IPS-18c (cell line): ENCODE results near the gene LHX2.

Experiments used
- H3K4me3 ChIP-seq: 2 replicates; pipeline ENCODE4 v1.7.0; 2013; ENCODE audit warnings: low read depth, mild to moderate bottlenecking, low read length, moderate library complexity; ENCODE audit not compliant: insufficient read depth
- H3K9me3 ChIP-seq: one replicate; pipeline ENCODE4 v1.6.1; 2013; ENCODE audit warnings: mild to moderate bottlenecking, low read length, moderate library complexity; ENCODE audit not compliant: control insufficient read depth, insufficient read depth

LHX2 gene

DNA sequence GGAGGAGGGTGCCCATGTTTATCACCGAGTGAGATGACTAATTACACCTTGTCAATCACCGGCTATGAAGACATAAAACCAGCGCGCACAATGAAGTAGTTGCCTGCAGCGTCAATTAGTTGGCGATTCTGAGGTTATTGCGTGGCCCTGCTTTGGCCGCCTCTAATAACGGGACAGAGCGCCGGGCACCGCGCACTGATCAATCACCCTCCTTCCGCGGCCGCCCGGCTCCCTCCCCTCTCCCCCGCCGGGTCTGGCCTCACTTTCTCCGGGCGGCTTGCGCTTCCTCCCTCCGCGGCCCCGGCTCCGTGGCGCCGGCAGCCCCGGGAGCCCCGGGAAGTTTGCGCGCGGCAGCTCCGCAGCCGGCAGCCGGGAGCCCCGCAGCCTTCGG, 3.3 kb upstream of the LHX2 start:
- peak overlapping the region; percentile 44 for H3K4me3 ChIP-seq
- H3K9me3 ChIP-seq: peaks cover 4% of the 10 kb centered on the region

DNA sequence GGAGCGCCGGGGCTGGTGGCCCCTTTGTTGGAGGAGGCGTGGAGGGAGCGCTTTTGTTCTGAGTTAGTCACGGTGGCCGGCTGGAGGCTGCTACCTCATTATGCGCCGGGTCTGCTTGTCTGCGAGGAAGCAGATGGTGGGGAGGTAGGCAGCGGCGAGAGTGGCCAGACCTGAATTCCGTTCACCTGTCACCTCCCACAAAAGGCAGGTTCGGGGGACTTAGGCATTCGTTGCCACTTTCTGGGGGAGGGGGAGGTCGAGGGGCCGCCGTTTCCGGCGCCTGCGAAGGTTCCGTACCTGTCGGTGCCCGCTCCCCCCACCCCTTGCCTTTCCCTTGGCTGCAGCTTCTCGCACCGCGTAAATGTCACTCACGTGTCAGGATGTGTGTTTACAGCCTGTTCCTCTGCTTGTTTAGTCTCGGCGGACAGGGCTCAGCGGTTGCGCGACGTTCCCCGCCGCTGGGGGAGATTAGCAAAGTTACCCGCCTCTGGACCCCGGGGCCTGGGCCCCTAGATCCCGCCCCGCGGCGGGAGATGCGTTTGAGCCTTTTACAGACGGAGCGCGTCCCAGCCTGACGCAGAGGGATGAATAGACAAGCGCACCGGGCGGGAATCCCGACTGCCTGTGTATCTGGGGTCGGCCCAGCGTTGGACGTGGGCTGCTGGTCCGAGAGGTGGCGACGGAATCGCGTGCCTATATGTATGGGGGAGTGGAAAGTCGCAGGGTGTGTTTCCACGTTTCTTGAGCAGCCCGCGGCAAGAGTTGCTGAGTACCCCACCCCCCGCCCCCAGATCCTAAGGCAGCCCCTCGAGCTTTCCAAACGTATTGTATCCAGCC, 2.7 kb upstream of the LHX2 start:
- Histone ChIP-seq H3K4me3 (peak overlapping the region; percentile 44), H3K9me3 (peaks cover 4% of the 10 kb centered on the region)

- Histone ChIP-seq H3K9me3 (peaks cover 4% of the 10 kb centered on the region), H3K4me3 (no peak overlapping the region)
Observed at GRCh38 chr9:124009531-124010217, 1.9 kb upstream of the LHX2 start.

DNA sequence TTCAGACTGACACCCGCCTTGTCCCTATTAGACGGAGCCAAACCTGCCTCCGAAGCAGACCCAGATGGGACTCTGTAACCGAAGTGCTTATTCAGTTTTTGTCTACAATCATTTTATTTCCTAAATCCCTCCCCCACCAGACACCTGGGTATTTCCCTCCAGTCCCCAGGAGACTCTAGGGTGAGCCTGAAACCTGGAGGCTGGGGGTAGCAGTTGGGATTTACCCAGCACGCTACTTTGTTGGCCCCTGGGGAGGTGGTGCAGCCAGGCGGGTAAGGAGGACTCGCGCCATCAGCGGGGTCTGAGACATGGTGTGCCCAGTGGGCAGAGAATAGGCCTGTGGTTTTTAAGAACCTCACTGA, 1.3 kb upstream of the LHX2 start:
- no peak overlapping the region for H3K4me3 ChIP-seq

DNA sequence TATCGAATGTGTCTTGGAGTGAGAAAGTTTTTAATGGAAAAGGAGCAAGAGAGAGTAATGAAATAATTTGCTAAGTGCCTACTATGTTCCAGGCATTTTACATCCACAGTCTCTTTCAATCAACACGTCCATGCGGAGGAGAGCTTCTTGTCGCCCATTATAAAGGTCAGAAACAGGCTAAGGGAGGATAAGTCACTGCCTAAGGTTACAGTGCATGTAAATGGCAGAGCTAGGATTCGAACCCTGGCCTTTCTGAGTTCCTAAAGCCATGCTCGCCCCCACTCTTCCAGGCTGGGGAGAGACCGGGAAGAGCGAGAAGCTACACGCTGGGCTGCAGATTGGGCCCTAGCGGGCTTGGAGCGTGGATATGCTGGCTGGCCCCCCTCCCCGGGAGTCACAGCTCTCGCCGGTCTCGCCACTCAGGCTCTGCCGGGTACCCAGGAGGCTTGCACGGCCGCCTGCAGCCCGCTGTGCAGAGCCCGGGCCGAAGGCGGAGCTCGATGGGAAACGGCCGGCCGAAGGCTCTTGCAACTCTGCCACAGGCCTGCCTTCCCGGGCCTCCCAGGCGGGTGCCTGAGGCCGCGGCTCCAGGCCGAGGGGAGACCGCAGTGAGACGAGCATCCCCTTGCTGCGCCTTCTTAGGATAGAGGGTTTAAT, 775 bp upstream of the LHX2 start:
- H3K9me3 ChIP-seq: peaks cover 6% of the 10 kb centered on the region
- H3K4me3 ChIP-seq: peak overlapping the region; percentile 25; the same call in 1 of the 2 replicates

More for the DNA sequence above, 1.3 kb upstream of the LHX2 start:
- H3K9me3 ChIP-seq: peaks cover 4% of the 10 kb centered on the region

DNA sequence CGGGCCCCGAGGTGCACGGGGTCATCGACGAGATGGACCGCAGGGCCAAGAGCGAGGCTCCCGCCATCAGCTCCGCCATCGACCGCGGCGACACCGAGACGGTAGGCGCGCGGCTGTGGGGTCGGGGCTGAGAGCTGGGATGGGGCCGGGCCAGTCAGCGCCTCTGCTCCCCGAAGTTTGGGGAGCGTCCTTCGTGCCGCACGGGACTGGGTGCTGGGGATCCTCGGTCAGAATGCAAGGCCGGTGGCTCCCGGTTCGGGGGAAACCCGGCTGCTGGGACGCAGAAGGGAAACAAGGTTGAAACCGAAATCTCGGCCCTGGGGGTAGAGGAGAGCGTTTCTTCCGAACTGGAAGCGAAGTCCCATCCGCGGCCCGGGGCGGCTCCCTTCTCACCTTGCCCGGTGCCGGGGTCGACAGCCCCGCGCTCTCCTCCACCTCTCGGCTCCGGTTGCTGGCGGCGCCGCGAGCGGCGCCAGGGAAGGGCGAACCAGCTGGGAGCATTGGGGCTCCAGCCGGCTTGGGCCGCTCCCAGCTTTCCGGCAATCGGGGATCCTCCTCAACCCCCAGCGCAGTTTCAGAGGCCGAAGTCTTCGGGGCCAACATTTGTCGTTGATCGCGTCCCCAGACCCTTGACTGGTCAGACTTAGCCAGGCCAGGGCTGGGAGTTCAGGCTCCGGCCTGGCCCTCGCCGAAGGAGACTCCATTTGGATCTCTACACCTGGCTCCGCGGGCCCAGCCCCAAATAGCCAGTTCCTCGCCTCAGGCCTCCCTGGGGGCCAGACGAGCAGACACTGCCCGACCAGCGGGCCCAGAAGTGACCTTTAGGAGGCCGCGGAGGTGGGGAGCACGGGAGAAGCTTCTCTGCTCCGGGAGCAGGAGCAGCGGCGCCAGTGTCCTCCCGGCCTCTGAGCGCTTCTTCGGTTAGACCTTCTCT, 1.1 kb downstream of the LHX2 start:
- peak overlapping the region; percentile 20; the same call in 1 of the 2 replicates for H3K4me3 ChIP-seq
- peaks cover 6% of the 10 kb centered on the region for H3K9me3 ChIP-seq

DNA sequence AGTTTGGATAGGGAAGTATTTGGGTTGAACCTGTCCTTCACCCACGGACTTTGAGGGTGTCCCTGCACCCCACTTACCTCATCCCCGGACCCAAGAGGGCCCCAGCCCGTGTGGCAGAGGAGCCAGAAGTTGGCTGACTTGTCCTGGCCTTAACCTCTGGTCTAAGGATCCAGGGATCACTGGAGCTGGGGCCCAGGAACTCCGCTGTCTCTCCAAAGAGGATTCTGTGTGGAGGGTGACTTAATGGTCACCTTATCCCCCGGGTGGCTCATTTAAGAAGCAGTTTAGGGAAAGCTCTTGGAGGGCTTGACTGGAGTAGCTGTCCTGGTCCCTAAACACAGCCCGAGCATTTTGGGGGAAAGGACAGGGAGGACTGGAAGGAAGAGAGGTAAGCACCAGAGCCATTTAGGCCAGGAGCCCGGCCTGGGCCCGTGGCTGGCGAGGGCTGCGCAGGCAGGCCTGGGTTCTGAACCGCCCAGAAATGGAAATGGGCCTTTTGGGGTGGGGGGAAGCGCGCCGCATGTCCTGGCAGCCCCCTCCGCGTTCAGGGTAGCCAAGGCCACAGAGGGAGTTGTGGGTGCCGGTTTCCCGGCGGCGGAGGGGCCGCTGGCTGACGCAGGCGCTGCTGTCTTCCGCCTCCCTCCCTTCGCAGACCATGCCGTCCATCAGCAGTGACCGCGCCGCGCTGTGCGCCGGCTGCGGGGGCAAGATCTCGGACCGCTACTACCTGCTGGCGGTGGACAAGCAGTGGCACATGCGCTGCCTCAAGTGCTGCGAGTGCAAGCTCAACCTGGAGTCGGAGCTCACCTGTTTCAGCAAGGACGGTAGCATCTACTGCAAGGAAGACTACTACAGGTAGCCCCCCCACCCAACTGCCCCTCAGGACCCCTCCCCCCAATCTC, 2.0 kb downstream of the LHX2 start:
- no peak overlapping the region for H3K4me3 ChIP-seq
- peaks cover 6% of the 10 kb centered on the region for H3K9me3 ChIP-seq

DNA sequence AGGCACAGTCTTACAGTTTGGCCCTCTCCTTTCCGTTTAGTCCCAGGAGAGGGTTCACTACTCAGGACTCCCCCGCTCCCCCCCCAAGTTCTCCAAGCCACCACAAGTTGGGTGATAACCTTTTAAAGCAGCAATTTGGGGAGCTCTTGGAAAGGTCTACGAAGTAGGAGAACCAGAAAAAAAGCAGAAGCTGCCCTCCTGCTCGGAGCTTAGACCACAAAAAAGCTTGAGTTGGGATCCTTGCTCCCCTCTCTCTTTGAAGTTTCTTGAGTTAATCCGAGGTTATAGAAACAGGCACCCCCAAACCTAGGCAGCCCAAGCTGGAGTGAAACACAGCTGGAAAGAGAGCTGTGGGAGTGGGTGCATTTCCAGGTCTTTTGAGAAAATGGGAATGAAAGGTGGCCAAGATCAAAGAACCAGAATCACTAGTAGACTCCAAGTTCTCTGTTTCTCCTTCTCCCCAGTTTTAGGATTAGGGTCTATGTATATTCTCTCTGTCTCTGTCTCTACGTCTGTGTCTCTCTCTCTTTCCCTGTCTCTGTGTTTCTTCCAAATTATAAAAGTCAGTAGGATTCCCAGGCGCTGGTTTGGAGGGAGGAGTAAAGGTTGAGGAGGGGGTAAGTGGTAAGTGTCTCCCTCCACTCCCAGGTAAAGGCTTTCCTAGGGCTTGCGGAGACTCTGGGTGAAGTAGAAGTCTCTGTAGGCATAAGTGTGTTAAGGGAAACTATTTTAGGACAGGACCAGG, 2.8 kb downstream of the LHX2 start:
- no peak overlapping the region for H3K4me3 ChIP-seq
- H3K9me3 ChIP-seq: peaks cover 6% of the 10 kb centered on the region

DNA sequence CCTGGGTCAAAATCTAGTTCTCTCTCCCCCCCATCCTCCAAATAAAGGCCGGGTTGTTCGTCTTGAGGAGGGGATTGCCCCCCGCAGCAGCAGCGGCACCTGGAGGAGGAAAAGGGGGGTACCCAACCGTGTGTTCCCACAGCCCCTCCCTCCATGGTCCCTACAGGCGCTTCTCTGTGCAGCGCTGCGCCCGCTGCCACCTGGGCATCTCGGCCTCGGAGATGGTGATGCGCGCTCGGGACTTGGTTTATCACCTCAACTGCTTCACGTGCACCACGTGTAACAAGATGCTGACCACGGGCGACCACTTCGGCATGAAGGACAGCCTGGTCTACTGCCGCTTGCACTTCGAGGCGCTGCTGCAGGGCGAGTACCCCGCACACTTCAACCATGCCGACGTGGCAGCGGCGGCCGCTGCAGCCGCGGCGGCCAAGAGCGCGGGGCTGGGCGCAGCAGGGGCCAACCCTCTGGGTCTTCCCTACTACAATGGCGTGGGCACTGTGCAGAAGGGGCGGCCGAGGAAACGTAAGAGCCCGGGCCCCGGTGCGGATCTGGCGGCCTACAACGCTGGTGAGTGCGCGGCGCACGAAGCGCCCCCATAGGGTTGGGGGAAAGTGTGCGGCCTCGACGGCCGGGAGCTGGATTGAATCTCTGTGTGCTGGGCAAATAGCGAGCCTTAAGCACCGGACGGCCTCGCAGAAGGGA, 3.5 kb downstream of the LHX2 start:
- Histone ChIP-seq H3K4me3 (peak overlapping the region; percentile 20; the same call in 1 of the 2 replicates), H3K9me3 (peaks cover 6% of the 10 kb centered on the region)

GRCh38 chr9:124015661-124016131, 4.1 kb downstream of the LHX2 start:
- Histone ChIP-seq H3K9me3 (peaks cover 6% of the 10 kb centered on the region), H3K4me3 (peak overlapping the region; percentile 20; the same call in 1 of the 2 replicates)

GRCh38 chr9:124016175-124017050, 4.8 kb downstream of the LHX2 start:
- H3K9me3 ChIP-seq: peaks cover 6% of the 10 kb centered on the region
- no peak overlapping the region for H3K4me3 ChIP-seq

GRCh38 chr9:124017051-124017928, 5.7 kb downstream of the LHX2 start:
- Histone ChIP-seq H3K9me3 (peaks cover 4% of the 10 kb centered on the region), H3K4me3 (peak overlapping the region; percentile 47)
